Stimulated activated CD8-positive, alpha-beta memory T cell treated with anti-CD3 and anti-CD28 coated beads, Interleukin-12 subunit alpha, Interleukin-12 subunit beta, amount 100 ng/mL, for 4 hours (primary cell): Measurements from ENCODE around the gene SAMD13.
"Not testable (repeated sequence)": the region's sequence is repeated elsewhere in the genome, so short reads cannot be mapped to it uniquely, and the experiment has no call there.

Source experiments
- DNase-seq: peaks from one replicate; pipeline ENCODE4 v3.0.0-alpha.2; 2020; ENCODE audit warnings: low read depth

SAMD13 gene

GRCh38 chr1:84286071-84286470 is 15.4 kb upstream of the SAMD13 start:
- DNase-seq = no peak

DNA sequence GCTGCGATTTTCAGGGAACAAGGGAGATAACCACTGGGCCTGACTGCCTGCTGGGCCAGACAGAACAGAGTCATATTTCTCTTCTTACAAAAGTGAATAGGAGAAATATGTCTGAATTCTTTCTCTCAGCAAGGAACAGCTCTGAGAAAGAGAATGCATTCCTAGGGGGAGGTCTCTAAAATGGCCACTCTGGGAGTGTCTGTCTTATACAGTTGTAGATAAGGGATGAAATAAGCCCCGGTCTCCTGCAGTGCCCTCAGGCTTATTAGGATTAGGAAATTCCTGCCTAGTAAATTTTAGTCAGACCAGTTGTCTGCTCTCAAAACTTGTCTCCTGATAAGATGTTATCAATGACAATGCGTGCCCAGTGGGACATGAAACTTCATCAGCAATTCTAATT is 14.1 kb upstream of the SAMD13 start:
- DNase-seq = not testable (repeated sequence)

GRCh38 chr1:84289169-84289785 is 12.2 kb upstream of the SAMD13 start:
- DNase-seq = no peak

GRCh38 chr1:84291882-84292655 is 9.4 kb upstream of the SAMD13 start:
- DNase-seq = no peak

- DNase-seq = no peak
These were observed 7.7 kb upstream of the SAMD13 start for GRCh38 chr1:84293766-84294165.

DNA sequence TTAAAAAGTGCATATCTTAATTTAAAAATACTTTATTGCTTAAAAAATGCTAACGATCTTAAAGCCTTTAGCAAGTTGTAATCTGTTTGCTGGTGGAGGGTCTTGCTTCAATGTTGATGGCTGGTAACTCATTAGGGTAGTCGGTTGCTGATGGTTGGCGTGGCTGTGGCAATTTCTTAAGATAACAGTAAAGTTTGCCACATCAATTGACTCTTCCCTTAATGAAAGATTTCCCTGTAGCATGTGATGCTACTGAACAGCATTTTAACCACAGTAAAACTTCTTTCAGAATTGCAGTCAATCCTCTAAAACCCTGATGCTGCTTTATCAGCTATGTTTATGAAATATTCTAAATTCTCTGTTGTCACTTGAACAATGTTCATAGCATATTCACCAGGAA is 6.8 kb upstream of the SAMD13 start:
- DNase-seq = no peak

DNA sequence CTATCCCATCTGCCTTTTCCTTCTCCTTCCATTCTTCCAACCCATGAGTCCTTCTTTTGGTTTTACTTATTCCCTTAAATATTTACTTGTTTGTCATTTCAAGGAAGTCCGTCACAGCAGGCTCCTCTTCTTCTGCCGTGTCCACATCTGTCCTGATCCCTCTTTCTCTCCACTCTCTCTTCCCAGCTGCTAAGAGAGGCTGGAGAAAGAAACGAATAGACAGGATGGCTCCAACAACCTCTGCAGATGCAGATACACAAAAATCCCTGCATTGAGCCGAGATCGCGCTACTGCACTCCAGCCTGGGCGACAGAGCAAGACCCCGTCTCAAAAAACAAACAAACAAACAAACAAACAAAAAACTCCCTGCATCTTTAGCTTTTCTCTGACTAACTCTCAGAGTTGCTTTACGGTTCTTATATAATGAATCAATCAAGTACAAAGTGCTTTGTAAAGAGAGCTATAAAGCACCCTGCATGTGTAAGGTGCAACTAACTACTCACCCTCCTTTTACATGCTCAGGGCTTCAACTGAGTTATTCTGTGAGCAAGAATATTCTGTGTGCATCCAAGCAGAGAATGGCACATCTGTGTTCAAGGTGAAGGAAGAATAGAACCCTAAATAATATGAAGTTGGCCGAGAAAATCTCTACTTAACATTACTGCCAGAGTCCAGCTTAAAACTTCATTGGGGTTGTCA is 3.8 kb upstream of the SAMD13 start:
- DNase-seq = no peak

DNA sequence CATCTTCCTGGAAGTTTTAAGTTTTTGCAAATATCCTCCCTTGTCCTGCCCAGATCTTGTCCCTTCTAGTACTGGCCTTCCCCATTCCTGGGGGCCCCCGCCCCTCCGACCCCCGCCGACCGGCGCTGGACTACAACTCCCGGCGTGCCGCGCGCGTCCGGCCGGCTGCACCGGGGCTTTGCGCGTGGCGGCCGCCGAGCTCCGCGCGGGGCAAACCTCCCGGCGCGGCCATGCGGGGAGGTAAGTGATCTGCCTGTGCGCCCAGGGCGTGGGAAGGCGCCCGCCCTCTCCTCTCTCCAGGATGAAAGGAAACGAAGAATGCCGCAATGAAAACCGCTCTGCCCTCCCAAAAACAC is 3.2 kb upstream of the SAMD13 start:
- peak; percentile 37 for DNase-seq

DNA sequence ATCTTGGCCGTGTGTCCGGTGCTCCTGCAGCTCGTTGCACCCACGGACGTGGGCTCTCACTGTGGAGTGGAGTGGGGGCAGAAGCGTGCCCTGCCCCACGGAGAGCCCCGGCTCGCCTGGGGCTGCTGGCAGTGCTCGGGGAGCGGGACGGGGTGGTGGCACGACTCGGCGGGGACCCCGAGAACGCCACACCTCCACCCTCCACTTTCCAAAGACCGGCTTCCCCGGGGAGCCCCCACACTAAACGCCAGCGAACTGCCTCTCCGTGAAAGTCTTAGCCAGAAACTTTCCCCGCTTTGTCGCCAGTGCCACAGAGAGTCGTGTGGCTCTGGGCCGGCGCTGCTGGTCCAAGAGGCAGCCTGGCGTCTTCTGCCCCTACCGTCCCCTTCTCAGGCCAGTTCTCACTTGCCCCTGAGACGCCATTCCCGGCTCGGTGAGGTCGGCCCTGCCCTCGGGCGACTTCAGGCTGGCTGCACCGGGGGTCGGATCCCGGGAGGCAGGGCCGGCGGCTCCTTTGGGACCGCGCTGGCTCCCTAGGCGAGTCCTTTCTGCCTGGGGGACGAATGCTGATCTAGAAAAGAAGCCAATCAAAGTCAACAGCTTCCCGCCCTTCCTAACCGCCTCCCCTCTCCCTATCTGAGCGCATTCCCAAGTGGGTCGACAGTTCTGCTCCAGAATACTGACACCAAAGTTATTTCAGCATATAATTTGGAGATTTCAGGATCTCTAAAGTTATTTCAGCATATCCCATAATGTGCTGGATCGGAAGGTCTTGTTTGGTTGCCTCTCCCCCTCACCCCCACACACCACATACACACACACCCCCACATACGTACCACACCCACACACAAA is 2.6 kb upstream of the SAMD13 start:
- DNase-seq = peak; percentile 8

DNA sequence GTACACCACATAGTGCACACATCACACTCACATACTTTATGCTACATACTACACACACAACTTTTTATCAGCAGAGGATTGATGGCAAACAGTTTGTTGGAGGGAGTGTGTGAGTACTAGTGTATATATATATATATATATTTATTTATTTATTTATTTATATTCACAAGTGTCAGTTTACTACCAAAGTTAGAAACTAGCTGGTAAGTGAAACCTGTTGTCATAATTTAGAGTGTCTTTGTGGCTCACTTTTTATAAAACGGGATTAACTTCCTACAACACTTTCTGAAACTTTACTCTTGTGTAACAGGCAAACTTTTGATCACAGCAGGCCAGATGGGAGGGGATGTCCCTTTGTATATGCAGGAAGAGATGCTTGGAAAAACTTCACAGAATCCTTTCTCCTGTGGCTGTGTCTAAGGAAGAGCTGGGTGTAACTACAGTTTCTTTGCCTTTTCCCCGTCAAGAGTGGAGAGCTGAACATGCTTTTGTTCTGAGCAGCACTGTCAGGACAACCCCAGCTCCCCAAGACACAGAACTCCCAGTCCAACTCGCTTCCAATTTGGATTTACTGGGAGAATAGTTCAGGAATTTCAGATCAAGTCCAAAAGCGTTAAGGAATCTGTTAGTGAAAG is 1.9 kb upstream of the SAMD13 start:
- no peak for DNase-seq

DNA sequence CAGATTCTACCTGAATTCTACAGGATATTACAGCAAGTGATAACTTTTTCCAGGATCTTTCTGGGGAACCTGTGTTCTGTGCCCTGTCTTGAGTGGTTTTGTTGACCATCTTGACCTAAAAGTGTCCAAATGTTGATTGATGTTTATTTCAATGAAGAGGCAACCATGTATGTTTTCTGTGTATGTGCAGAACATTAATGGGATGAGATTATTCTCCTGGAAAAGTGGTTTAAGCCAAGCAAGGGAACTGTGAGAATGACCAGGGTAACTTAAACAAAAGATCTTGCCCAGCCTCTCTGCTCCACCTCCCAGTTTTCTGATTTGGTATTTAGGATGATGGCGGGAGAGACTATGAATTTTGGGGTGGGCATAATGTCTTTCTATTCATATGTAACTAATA is 1.0 kb upstream of the SAMD13 start:
- no peak for DNase-seq

DNA sequence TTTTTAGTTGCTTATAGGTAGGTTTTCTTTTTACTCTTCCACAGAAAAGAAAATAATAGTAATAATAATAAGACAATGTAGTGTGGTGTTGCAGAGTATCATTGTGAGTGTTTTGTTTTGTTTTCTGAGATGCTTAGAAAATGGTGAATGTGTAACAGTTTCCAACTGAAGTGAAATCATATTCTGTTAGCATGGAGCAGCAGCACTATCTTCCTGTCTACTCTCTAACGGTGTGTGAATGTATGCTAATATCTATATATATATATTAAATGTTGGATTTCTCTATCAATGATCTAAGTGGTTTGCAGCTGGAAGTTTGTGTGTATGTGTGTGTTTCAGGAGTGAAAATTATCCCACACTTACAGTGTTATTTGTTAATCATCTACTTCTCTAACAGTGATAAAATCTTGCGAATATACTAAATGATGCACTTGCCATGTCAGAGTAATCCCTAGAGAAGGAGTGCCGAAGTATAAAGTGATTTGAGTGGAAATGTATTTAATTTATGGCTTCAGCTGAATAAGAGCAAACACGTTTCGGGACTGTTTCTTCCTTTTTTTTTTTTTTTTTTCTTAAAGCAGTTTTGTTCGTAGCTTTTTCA is 377 bp downstream of the SAMD13 start:
- no peak for DNase-seq

DNA sequence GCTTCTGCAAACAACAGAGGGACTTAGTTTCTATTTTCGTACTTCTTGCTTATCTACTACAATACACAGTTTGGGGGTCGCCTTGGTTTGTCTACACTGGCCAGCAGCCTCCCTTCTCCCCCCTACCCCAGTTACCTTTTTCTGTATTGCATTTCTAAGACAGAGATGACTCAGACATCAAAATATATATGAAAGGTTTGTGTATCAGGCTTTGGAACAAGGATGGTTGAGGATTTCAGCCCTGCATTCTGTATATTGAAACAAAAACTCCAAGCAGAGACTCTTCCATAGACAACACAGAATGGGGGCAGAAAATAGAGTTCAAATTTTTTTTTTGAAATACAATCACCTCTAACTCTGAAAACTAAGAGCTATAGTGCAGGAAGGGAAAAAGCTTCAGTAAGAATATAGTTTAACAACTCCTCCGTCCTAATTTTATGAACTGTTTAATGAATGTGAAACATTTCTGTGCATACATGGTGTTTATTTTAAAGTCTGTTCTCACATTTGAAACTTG is 1.9 kb downstream of the SAMD13 start:
- DNase-seq = no peak

- no peak for DNase-seq
These were observed 5.9 kb downstream of the SAMD13 start for GRCh38 chr1:84307398-84307797.

- DNase-seq = no peak
These were observed 9.8 kb downstream of the SAMD13 start for GRCh38 chr1:84311296-84311695.

DNA sequence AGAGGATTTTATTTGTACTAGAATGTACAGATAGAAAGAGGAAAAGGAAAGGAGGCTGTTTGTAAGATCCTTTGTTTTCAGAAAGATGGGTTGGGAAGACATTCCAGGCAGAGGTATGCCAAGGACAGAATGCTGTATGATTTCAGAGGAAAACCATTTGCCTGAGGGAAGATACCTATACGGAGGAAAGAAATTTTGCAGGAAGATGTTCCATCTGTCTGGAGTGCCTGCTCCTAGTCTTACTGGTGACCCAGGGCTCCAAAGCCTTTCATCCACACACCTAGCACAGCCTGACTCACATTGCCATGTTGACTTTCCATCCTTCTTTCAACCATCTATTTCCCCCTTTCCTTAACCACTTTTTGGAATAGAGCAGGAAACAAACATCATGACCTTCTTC is 18.2 kb downstream of the SAMD13 start:
- DNase-seq = no peak

DNA sequence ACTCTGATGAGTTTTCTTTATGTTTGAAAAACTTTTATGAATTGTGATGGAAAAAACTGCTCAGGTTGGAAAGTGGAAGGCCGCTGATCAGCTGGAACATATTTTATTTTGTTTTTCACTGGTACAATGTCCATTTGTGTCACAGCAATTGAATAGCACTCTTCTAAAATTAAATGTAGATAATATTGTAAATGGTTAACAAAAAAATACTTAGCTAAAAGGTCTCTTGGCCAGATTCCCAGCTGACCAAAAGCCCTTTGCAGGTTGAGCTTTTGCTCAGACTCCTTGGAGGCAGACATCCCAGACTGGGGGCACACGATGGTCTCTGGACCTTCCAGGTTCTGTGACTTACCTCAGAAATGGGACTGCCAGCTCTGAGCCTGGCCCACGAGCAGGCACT is 26.3 kb downstream of the SAMD13 start:
- DNase-seq = no peak

- no peak for DNase-seq
These were observed 28.8 kb downstream of the SAMD13 start for GRCh38 chr1:84330125-84330984.

GRCh38 chr1:84339503-84339902 is 38.0 kb downstream of the SAMD13 start:
- no peak for DNase-seq

GRCh38 chr1:84344286-84344685 is 42.8 kb downstream of the SAMD13 start:
- no peak for DNase-seq
